Lower leg skin (tissue), 4 donors: Measurements from ENCODE around the gene PPM1M. TPM values are rescaled to one million over a fixed set of nuclear protein-coding genes. Genes with fewer than 3 reads are reported as not detected.

ENCODE experiments used
- DNase-seq, 2 donors: peaks; one replicate each; pipeline ENCODE4 v3.0.0-alpha.2; 2019; ENCODE audit warnings: low spot score in 2 of 2
- H3K4me3 ChIP-seq: fragments of 200-600 bp; sonication (generic); 2 replicates; pipeline ENCODE4 v1.5.1; 2017; ENCODE audit warnings: mild to moderate bottlenecking, low read depth; ENCODE audit not compliant: poor library complexity, severe bottlenecking
- POLR2A ChIP-seq, 2 donors: fragments of 450-650 bp; IDR thresholded peaks; one replicate each; pipeline ENCODE4 v1.6.1; 2016 to 2017; ENCODE audit warnings: antibody characterized with exemption in 2 of 2, mild to moderate bottlenecking in 1 of 2, moderate library complexity in 1 of 2
- WGBS, 2 donors: methylation state at CpG; one replicate each; pipeline ENCODE4 v1.1.5; 2018; 5-methylcytosine and 5-hydroxymethylcytosine counted together
- intact Hi-C: fragments of 100-400 bp; cut with DNase I; formaldehyde crosslinking; loops from one replicate; pipeline ENCODE4 v1.15.0; 2023; ENCODE audit warnings: low total_unique reads
- microRNA counts, 2 donors: library from miRNA; unstranded; fragments of <30 nt; microRNA quantifications; one replicate each; lab custom pipeline; 2016
- microRNA-seq, 2 donors: library from miRNA; unstranded; fragments of <30 nt; microRNA quantifications; one replicate each; pipeline ENCODE4, GENCODE V29; 2016; ENCODE audit warnings: borderline replicate concordance in 2 of 2, borderline number of aligned reads in 1 of 2
- total RNA-seq, 4 donors: library from RNA; depleted of rRNA; stranded (reverse); fragments of >200 nt; gene quantifications; one replicate each; pipeline ENCODE4 v1.1.0, GENCODE V29; 2016
- TF ChIP-seq, protein P1 (sequence below), 3 donors: fragments of 450-650 bp; IDR thresholded peaks; one replicate each; pipeline ENCODE4 v1.5.1; 2016; ENCODE audit warnings: antibody characterized with exemption in 3 of 3, mild to moderate bottlenecking in 3 of 3, moderate library complexity in 2 of 3

Gene PPM1M
- total RNA-seq, 4 donors from 2014 or later: 10.4 to 28.6 (median 14.0) TPM

DNA sequence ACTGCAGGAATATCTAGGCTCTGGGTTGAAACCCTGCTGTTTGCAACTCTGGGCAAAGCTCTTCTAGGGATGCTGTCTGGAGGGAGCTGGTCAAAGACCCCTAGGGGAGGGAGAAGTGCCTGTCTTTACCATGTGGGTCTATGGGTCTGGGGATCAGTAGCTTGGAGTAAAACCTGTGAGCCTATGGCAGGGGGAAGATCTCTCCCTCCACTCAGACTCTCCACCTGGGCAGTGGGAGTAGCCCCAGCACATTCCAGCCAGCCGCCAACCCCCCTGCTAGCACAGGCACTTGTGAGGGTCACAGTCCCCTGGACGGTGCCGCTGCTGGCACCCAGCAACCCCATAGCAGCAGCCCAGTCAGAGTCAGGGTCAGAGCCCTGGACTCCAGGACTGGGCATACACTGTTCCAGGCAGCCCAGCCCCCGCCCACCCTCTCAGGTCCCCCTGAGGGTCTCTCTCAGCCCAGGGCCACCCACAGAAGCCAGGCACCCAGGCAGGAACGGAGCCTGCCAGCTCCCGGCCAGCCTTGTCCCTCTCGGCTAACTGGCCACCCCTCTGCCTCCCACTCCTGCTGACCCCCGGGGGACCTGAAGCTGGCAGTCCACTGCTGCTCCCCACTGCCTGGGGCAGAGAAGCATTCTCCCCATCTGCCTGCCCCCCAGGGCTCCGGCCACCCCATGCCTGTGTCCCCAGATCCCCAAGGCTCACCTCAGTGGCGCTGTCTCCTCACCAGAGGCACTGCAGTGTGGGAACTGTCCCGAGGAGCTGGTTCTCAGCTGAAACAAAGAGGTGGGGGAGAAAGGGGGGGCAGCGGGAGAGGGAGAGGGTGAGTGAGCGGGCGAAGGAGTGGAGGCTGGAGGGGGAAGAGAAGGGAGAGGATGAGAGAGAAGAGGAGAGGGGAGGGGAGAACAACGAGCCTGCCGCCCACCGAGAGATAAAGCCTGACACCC is 52.9 kb downstream of the PPM1M start:
- TF ChIP-seq POLR2A (IDR thresholded peaks at IDR 0.05): no peak
- TF ChIP-seq, protein P1, sequence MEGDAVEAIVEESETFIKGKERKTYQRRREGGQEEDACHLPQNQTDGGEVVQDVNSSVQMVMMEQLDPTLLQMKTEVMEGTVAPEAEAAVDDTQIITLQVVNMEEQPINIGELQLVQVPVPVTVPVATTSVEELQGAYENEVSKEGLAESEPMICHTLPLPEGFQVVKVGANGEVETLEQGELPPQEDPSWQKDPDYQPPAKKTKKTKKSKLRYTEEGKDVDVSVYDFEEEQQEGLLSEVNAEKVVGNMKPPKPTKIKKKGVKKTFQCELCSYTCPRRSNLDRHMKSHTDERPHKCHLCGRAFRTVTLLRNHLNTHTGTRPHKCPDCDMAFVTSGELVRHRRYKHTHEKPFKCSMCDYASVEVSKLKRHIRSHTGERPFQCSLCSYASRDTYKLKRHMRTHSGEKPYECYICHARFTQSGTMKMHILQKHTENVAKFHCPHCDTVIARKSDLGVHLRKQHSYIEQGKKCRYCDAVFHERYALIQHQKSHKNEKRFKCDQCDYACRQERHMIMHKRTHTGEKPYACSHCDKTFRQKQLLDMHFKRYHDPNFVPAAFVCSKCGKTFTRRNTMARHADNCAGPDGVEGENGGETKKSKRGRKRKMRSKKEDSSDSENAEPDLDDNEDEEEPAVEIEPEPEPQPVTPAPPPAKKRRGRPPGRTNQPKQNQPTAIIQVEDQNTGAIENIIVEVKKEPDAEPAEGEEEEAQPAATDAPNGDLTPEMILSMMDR (IDR thresholded peaks at IDR 0.05): no peak
- DNase-seq: no peak
- no peak overlapping the region for H3K4me3 ChIP-seq
- 38 to 51% methylated on average over 15 to 16 of the region's 17 CpGs for WGBS, 2 donors
- intact Hi-C loops: no loop called here

- no peak overlapping the region for H3K4me3 ChIP-seq
- WGBS, 2 donors: 58 to 64% methylated on average over 10 of the region's 10 CpGs
- no peak for DNase-seq
- no peak for TF ChIP-seq POLR2A (IDR thresholded peaks at IDR 0.05)
- TF ChIP-seq, protein P1 (IDR thresholded peaks at IDR 0.05): no peak
- intact Hi-C loops: no loop called here
Observed at GRCh38 chr3:52299247-52299878, 53.8 kb downstream of the PPM1M start.

MicroRNAs encoded within 50 kb of the gene (microRNA counts, 767-probe panel; counts per million panel counts)
- microRNA hsa-let-7g-5p (lab: Ali Mortazavi, UCI): 17,012 to 19,814 counts per million in 2 donors

Small RNAs within 50 kb of the gene (microRNA-seq; reads per million reads assigned to microRNA genes)
- gene MIR135A1 (0 reads per million in 2 donors), gene MIRLET7G (172,140 to 176,914 reads per million in 2 donors)

Other genes with a start within 250 kb of the PPM1M start
- gene RPL29, start 249.9 kb upstream of the PPM1M start, total RNA-seq: 1,000 to 10,000 TPM; 1,729 to 2,645 (median 2,120) TPM
- 10 to 100 TPM; 54.6 to 96.3 (median 79.2) TPM for gene DUSP7, start 189.2 kb upstream of the PPM1M start, total RNA-seq
- 1 to 10 TPM; 1.6 to 4.9 (median 1.9) TPM for gene POC1A, start 91.3 kb upstream of the PPM1M start, total RNA-seq
- gene ALAS1, start 47.6 kb upstream of the PPM1M start, total RNA-seq: 10 to 100 TPM; 17.5 to 43.1 (median 32.2) TPM
- under 1 TPM in 2 of 4 donors, not detected in 2; 0.19 to 0.61 TPM for gene TLR9, start 20.1 kb upstream of the PPM1M start, total RNA-seq
- gene TWF2, start 6.6 kb upstream of the PPM1M start, total RNA-seq: 10 to 100 TPM; 39.3 to 60.2 (median 52.0) TPM
- 10 to 100 TPM; 49.5 to 60.3 (median 56.3) TPM for gene WDR82, start 32.9 kb downstream of the PPM1M start, total RNA-seq
- 1 to 10 TPM; 1.6 to 5.7 (median 3.5) TPM for gene GLYCTK, start 42.1 kb downstream of the PPM1M start, total RNA-seq
- gene DNAH1, start 70.6 kb downstream of the PPM1M start, total RNA-seq: 1 to 10 TPM; 2.0 to 5.9 (median 5.0) TPM
- 10 to 100 TPM; 62.5 to 95.5 (median 89.7) TPM for gene BAP1, start 164.2 kb downstream of the PPM1M start, total RNA-seq
- 10 to 100 TPM in 2 of 4 donors, 1 to 10 TPM in 2; 6.5 to 15.7 (median 10.9) TPM for gene PHF7, start 164.9 kb downstream of the PPM1M start, total RNA-seq
- 10 to 100 TPM; 17.9 to 49.8 (median 26.9) TPM for gene SEMA3G, start 199.3 kb downstream of the PPM1M start, total RNA-seq
- 10 to 100 TPM in 3 of 4 donors, 1 to 10 TPM in 1; 6.3 to 73.7 (median 21.3) TPM for gene TNNC1, start 208.3 kb downstream of the PPM1M start, total RNA-seq
- gene NISCH, start 209.8 kb downstream of the PPM1M start, total RNA-seq: 100 to 1,000 TPM in 1 of 4 donors, 10 to 100 TPM in 3; 69.9 to 133 (median 85.9) TPM
- gene STAB1, start 249.6 kb downstream of the PPM1M start, total RNA-seq: 10 to 100 TPM; 10.1 to 23.9 (median 12.1) TPM